Body of pancreas (tissue), 4 donors: ENCODE results near the gene RGS14.

Experiments used
- POLR2A ChIP-seq, 3 donors: fragments of 450-650 bp; IDR thresholded peaks; one replicate each; pipeline ENCODE4 v1.6.1; 2016; ENCODE audit warnings: antibody characterized with exemption in 3 of 3, mild to moderate bottlenecking in 2 of 3
- TF ChIP-seq, protein P1 (sequence below), 7 experiments: fragments of 450-650 bp in 4 of 7; fragments of 200-600 bp in 3 of 7; sonication (generic) in 3 of 7; IDR thresholded peaks; one replicate each; pipeline ENCODE4 v1.5.1; 2016 to 2019; ENCODE audit warnings: antibody characterized with exemption in 7 of 7

DNA sequence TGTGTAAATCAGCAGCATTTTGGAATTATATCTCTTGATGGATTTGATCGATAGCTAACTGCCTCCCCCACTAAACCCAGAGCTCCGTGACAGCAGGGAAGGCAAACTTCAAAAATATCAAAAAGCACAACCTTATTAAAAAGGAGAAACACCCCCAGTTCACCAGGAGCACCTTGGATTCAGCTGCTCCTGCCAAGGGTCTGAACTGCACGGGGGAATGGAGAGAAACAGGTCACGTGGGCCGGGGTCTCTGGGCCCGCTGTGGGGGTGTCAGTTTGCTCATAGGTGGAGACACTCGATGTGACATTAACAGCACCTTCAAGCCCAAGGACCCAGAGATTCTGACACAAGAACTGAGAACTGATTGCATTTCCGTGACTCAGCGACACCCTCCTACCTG, 25.5 kb downstream of the RGS14 start:
- TF ChIP-seq, protein P1, sequence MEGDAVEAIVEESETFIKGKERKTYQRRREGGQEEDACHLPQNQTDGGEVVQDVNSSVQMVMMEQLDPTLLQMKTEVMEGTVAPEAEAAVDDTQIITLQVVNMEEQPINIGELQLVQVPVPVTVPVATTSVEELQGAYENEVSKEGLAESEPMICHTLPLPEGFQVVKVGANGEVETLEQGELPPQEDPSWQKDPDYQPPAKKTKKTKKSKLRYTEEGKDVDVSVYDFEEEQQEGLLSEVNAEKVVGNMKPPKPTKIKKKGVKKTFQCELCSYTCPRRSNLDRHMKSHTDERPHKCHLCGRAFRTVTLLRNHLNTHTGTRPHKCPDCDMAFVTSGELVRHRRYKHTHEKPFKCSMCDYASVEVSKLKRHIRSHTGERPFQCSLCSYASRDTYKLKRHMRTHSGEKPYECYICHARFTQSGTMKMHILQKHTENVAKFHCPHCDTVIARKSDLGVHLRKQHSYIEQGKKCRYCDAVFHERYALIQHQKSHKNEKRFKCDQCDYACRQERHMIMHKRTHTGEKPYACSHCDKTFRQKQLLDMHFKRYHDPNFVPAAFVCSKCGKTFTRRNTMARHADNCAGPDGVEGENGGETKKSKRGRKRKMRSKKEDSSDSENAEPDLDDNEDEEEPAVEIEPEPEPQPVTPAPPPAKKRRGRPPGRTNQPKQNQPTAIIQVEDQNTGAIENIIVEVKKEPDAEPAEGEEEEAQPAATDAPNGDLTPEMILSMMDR (IDR thresholded peaks at IDR 0.05): no peak
- no peak for TF ChIP-seq POLR2A (IDR thresholded peaks at IDR 0.05)
